ENCODE data around the gene NUP210L. TPM values are rescaled to one million over a fixed set of nuclear protein-coding genes. Genes with fewer than 3 reads are reported as not detected.
A peak's percentile ranks its signal among the peaks of the same experiment; 100 is the strongest.

NUP210L gene
- total and polyA plus RNA-seq, 2 of the 13 experiments (the other 11 are each of a cell fraction or from before 2014, with no cell fraction given), result not detected

GRCh38 chr1:153953859-153954365 is 201.0 kb downstream of the NUP210L start (continued):
- TF ChIP-seq ZHX2 (IDR thresholded peaks at IDR 0.05; ENCODE audit: low read depth) (no peak), ZHX2 (CRISPR knock-in tag; IDR thresholded peaks at IDR 0.05; ENCODE audit: borderline replicate concordance) (no peak), EZH2 (conservative IDR thresholded peaks at IDR 0.05; ENCODE audit: low read depth, low read length) (no peak), ZNF749 (CRISPR knock-in tag; IDR thresholded peaks at IDR 0.05; ENCODE audit: borderline replicate concordance) (no peak), ZSCAN25 (CRISPR knock-in tag; IDR thresholded peaks at IDR 0.05) (peak; percentile 73; the same call in 1 of the 2 replicates), ZNF781 (CRISPR knock-in tag; IDR thresholded peaks at IDR 0.05; ENCODE audit: borderline replicate concordance, not compliant biosample characterization) (no peak), HMGXB3 (CRISPR knock-in tag; IDR thresholded peaks at IDR 0.05; ENCODE audit: borderline replicate concordance) (peak; percentile 94), ZNF431 (CRISPR knock-in tag; IDR thresholded peaks at IDR 0.05; ENCODE audit: borderline replicate concordance, low read depth) (no peak), PRDM4 (CRISPR knock-in tag; IDR thresholded peaks at IDR 0.05; ENCODE audit: borderline replicate concordance) (no peak), ZNF629 (CRISPR knock-in tag; conservative IDR thresholded peaks at IDR 0.05) (no peak), RXRB (CRISPR knock-in tag; IDR thresholded peaks at IDR 0.05; ENCODE audit: borderline replicate concordance) (peak; percentile 38; the same call in 1 of the 2 replicates), AGO1 (IDR thresholded peaks at IDR 0.05; ENCODE audit: low read depth, low read length, poor library complexity, severe bottlenecking) (no peak), ZNF282 (IDR thresholded peaks at IDR 0.05; ENCODE audit: partially characterized antibody) (no peak)

All from HepG2 (cell line).